Nephron (organoid): ENCODE results near the gene OR6F1.
"Not testable (repeated sequence)": the region's sequence is repeated elsewhere in the genome, so short reads cannot be mapped to it uniquely, and the experiment has no call there.

ENCODE experiments used
- H3K27ac Mint-ChIP-seq, 3 experiments: 2 replicates each; pipeline ENCODE4 v1.8.0; 2020; ENCODE audit warnings: mixed read lengths in 3 of 3, mild to moderate bottlenecking in 2 of 3, moderate library complexity in 1 of 3
- H3K27me3 Mint-ChIP-seq: 2 replicates; pipeline ENCODE4 v1.8.0; 2021; ENCODE audit warnings: low read depth, mild to moderate bottlenecking, moderate library complexity, mixed read lengths
- H3K36me3 Mint-ChIP-seq: 2 replicates; pipeline ENCODE4 v1.8.0; 2020; ENCODE audit warnings: low read depth, mixed read lengths
- H3K4me1 Mint-ChIP-seq: 2 replicates; pipeline ENCODE4 v1.8.0; 2020; ENCODE audit warnings: mixed read lengths
- H3K4me3 Mint-ChIP-seq, 3 experiments: 2 replicates each; pipeline ENCODE4 v1.8.0; 2020; ENCODE audit warnings: mild to moderate bottlenecking in 3 of 3, mixed read lengths in 3 of 3, moderate library complexity in 2 of 3
- H3K9me3 Mint-ChIP-seq: 2 replicates; pipeline ENCODE4 v1.8.0; 2020; ENCODE audit warnings: mixed read lengths
- CTCF ChIP-seq, 3 experiments: fragments of 200-600 bp; sonication (generic); IDR thresholded peaks; one replicate each; pipeline ENCODE4 v1.5.0; 2021; ENCODE audit warnings: antibody characterized with exemption in 3 of 3; ENCODE audit not compliant: unreplicated experiment in 3 of 3

OR6F1 gene

DNA sequence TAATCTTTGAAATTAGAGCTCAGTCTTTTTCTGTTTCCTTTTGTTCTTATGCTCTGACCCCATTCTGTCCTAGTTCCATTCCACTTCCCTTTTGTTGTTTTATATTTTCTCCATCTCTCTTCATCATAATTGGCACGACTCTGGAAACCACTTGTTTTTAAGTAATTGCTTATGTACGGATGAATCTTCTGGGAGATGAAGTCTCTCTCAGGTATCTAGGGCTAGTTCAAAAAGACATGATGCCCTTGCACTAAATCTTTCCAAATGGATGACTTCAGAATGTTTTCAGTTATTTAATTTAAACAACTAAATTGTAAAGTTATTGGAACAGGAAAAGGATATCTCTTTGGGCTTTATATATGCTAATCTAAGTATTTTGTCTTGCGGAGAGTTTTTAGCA, at the start of gene OR6F1:
Gene OR6F1, minus strand, starts transcription at position 101 of the 400 bp plus-strand sequence. CDS start 3,891 bp downstream, outside the sequence.
- H3K9me3 Mint-ChIP-seq: peaks cover 13% of the 10 kb centered on the region
- H3K4me3 Mint-ChIP-seq: no peak within 1 kb of the TSS
- H3K36me3 Mint-ChIP-seq: no peaks in the 10 kb centered on the region
- H3K27ac Mint-ChIP-seq: no peak within 1 kb of the TSS
- no peaks in the 10 kb centered on the region for H3K4me1 Mint-ChIP-seq
- no peak for TF ChIP-seq CTCF (IDR thresholded peaks at IDR 0.05; ENCODE audit: unreplicated experiment in 3 of 3)
- H3K27me3 Mint-ChIP-seq: no peaks in the 10 kb centered on the region

- H3K27ac Mint-ChIP-seq: no peak within 1 kb of the TSS
- H3K27me3 Mint-ChIP-seq: peaks cover 3% of the 10 kb centered on the region
- peaks cover 13% of the 10 kb centered on the region for H3K9me3 Mint-ChIP-seq
- TF ChIP-seq CTCF (IDR thresholded peaks at IDR 0.05; ENCODE audit: unreplicated experiment in 3 of 3): no peak
- H3K4me1 Mint-ChIP-seq: no peaks in the 10 kb centered on the region
- no peaks in the 10 kb centered on the region for H3K36me3 Mint-ChIP-seq
- no peak within 1 kb of the TSS for H3K4me3 Mint-ChIP-seq
These were observed 44.0 kb upstream of the OR6F1 start, which contains the start of gene OR1C1 for GRCh38 chr1:247760456-247760855. OR1C1 (minus strand) TSS chr1:247760556; CDS start chr1:247758406, 2,150 bp downstream.

- not testable (repeated sequence) for H3K27ac Mint-ChIP-seq, H3K27me3 Mint-ChIP-seq, H3K36me3 Mint-ChIP-seq, H3K4me1 Mint-ChIP-seq, H3K4me3 Mint-ChIP-seq
- peaks cover 17% of the 10 kb centered on the region for H3K9me3 Mint-ChIP-seq
These were observed 37.9 kb upstream of the OR6F1 start for GRCh38 chr1:247754311-247754710.

DNA sequence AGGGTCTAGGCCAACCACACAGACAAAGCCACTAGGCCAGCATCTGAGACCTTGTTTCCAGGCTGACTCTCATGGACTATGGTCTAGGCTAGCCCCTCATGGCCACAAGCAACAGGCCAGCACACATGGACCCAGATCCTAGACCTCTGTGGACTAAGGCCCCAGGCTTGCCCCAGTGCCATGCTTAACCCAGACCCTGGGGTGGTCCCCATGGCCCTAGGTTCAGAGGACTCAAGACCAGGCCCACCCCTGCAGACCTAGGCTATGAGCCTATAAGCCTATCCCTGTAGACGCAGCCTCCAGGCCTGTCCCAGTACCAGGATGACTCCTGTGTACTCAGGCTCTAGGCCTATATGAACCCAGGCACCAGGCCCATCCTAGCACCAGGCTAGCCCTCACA, 33.4 kb upstream of the OR6F1 start:
- no peak for TF ChIP-seq CTCF (IDR thresholded peaks at IDR 0.05; ENCODE audit: unreplicated experiment in 3 of 3)
- Mint-ChIP-seq H3K4me1 (no peaks in the 10 kb centered on the region), H3K27ac (no peak overlapping the region), H3K9me3 (peaks cover 11% of the 10 kb centered on the region), H3K4me3 (no peak overlapping the region), H3K27me3 (no peaks in the 10 kb centered on the region), H3K36me3 (no peaks in the 10 kb centered on the region)

- H3K27ac Mint-ChIP-seq: no peak within 1 kb of the TSS
These were observed 31.6 kb upstream of the OR6F1 start, which contains the start of gene OR14A2 for GRCh38 chr1:247748041-247748440. OR14A2 (minus strand) TSS chr1:247748141.

DNA sequence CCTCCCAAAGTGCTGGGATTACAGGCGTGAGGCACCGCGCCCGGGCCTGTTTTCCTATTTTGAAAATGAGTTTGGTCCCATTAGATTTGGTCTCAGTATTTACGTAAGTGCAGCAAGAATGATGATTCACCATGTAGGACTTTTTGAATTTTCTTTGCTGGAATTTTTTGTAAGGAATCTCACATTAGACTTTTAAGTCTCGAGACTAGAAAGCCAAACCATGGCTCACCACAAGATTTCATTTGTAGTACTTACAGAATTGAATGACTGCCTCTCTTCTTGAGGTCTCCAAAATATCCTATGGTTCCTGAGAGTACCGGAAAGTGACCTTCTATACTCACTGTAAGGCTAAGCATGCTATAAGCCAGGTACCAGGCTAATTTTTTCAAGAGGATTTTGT, 31.2 kb upstream of the OR6F1 start:
- Mint-ChIP-seq H3K36me3 (no peaks in the 10 kb centered on the region), H3K4me1 (no peaks in the 10 kb centered on the region), H3K4me3 (no peak overlapping the region), H3K27me3 (no peaks in the 10 kb centered on the region), H3K9me3 (peaks cover 13% of the 10 kb centered on the region), H3K27ac (no peak overlapping the region)
- no peak for TF ChIP-seq CTCF (IDR thresholded peaks at IDR 0.05; ENCODE audit: unreplicated experiment in 3 of 3)

More at GRCh38 chr1:247748041-247748440, 31.6 kb upstream of the OR6F1 start, which contains the start of gene OR14A2:
- Mint-ChIP-seq H3K27me3 (no peaks in the 10 kb centered on the region), H3K36me3 (no peaks in the 10 kb centered on the region), H3K4me3 (no peak within 1 kb of the TSS), H3K4me1 (no peaks in the 10 kb centered on the region), H3K9me3 (peaks cover 13% of the 10 kb centered on the region)
- no peak for TF ChIP-seq CTCF (IDR thresholded peaks at IDR 0.05; ENCODE audit: unreplicated experiment in 3 of 3)
